HEK293T (cell line): ENCODE measurements around the gene MS4A7.

Experiments
- ARNT ChIP-seq: fragments of 450-650 bp; IDR thresholded peaks from 2 replicates; pipeline ENCODE4 v1.6.1; 2017; ENCODE audit warnings: mild to moderate bottlenecking
- ELF4 ChIP-seq: fragments of 450-650 bp; IDR thresholded peaks from 2 replicates; pipeline ENCODE4 v1.6.1; 2017; ENCODE audit warnings: antibody characterized with exemption
- FOXA1 ChIP-seq: fragments of 450-650 bp; IDR thresholded peaks from 2 replicates; pipeline ENCODE4 v1.6.1; 2016; ENCODE audit warnings: mild to moderate bottlenecking

DNA sequence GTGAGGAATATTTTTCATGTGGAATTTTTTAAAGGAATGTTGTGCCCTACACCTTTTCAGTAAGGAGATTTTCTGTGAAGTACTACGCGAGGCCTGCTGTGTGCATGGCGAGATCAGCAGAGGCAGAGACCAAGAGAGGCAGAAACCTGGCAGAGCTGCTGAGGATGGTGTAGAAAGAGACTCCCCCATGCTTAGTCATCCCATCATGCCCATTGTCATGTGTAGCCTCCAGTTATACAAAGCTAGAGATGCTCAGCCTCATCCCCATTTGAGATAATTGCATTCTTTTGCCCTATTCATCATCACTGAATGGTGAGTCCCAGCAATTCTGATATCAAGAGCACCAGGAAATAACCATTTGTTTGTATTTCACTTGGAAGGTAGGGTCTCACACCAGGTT is 3.0 kb upstream of the MS4A7 start:
- TF ChIP-seq ARNT (no peak), ELF4 (no peak), FOXA1 (no peak)
